ENCODE data around the gene DAZAP2. TPM values are rescaled to one million over a fixed set of nuclear protein-coding genes. Genes with fewer than 3 reads are reported as not detected.

Gene DAZAP2
- total RNA-seq (2014; rRNA removed; shearing (Covaris generic)) = 329 TPM in 2 replicates
- 123 and 138 TPM in 2 replicates for polyA plus RNA-seq (2014; cell fraction: nucleus; rRNA removed)

GRCh38 chr12:51238510-51239334 lies at the start of gene DAZAP2:
DAZAP2 (plus strand) TSS chr12:51238826; CDS start chr12:51238908, 82 bp downstream.
- DNase-seq (ENCODE audit: extremely low read depth, low read depth) = peak; percentile 94

- no peak for DNase-seq (ENCODE audit: extremely low read depth, low read depth)
Observed at GRCh38 chr12:51189790-51190355, 48.8 kb upstream of the DAZAP2 start.

- no peak for DNase-seq (ENCODE audit: extremely low read depth, low read depth)
Observed at GRCh38 chr12:51190820-51191219, 47.8 kb upstream of the DAZAP2 start.

GRCh38 chr12:51191516-51192283 lies 46.9 kb upstream of the DAZAP2 start:
- DNase-seq (ENCODE audit: extremely low read depth, low read depth) = no peak

GRCh38 chr12:51192284-51192671 lies 46.3 kb upstream of the DAZAP2 start:
- DNase-seq (ENCODE audit: extremely low read depth, low read depth) = no peak

GRCh38 chr12:51195841-51196240 lies 42.8 kb upstream of the DAZAP2 start:
- no peak for DNase-seq (ENCODE audit: extremely low read depth, low read depth)

- DNase-seq (ENCODE audit: extremely low read depth, low read depth) = no peak
Observed at GRCh38 chr12:51196547-51196946, 42.1 kb upstream of the DAZAP2 start.

GRCh38 chr12:51197736-51198567 lies 40.7 kb upstream of the DAZAP2 start:
- DNase-seq (ENCODE audit: extremely low read depth, low read depth) = no peak

GRCh38 chr12:51198568-51199365 lies 39.9 kb upstream of the DAZAP2 start:
- DNase-seq (ENCODE audit: extremely low read depth, low read depth) = no peak

- no peak for DNase-seq (ENCODE audit: extremely low read depth, low read depth)
Observed at GRCh38 chr12:51199366-51199945, 39.2 kb upstream of the DAZAP2 start.

GRCh38 chr12:51200156-51200555 lies 38.5 kb upstream of the DAZAP2 start:
- no peak for DNase-seq (ENCODE audit: extremely low read depth, low read depth)

GRCh38 chr12:51200806-51201205 lies 37.8 kb upstream of the DAZAP2 start:
- no peak for DNase-seq (ENCODE audit: extremely low read depth, low read depth)

- no peak for DNase-seq (ENCODE audit: extremely low read depth, low read depth)
Observed at GRCh38 chr12:51202718-51203117, 35.9 kb upstream of the DAZAP2 start.

GRCh38 chr12:51205350-51205749 lies 33.3 kb upstream of the DAZAP2 start:
- no peak for DNase-seq (ENCODE audit: extremely low read depth, low read depth)

- DNase-seq (ENCODE audit: extremely low read depth, low read depth) = no peak
Observed at GRCh38 chr12:51208016-51208660, 30.5 kb upstream of the DAZAP2 start.

- no peak for DNase-seq (ENCODE audit: extremely low read depth, low read depth)
Observed at GRCh38 chr12:51209259-51209658, 29.4 kb upstream of the DAZAP2 start.

- DNase-seq (ENCODE audit: extremely low read depth, low read depth) = no peak
Observed at GRCh38 chr12:51210690-51211395, 27.8 kb upstream of the DAZAP2 start.

- DNase-seq (ENCODE audit: extremely low read depth, low read depth) = no peak
Observed at GRCh38 chr12:51214895-51215294, 23.7 kb upstream of the DAZAP2 start.

All from NCI-H460 (cell line).